Activated CD8-positive, alpha-beta memory T cell treated with anti-CD3 and anti-CD28 coated beads for 4 hours (primary cell): ENCODE measurements around the gene RALGPS2.

Source experiments
- DNase-seq, 2 donors: peaks; one replicate each; pipeline ENCODE4 v3.0.0-alpha.2; 2020; ENCODE audit warnings: low read depth in 2 of 2

The RALGPS2 gene

DNA sequence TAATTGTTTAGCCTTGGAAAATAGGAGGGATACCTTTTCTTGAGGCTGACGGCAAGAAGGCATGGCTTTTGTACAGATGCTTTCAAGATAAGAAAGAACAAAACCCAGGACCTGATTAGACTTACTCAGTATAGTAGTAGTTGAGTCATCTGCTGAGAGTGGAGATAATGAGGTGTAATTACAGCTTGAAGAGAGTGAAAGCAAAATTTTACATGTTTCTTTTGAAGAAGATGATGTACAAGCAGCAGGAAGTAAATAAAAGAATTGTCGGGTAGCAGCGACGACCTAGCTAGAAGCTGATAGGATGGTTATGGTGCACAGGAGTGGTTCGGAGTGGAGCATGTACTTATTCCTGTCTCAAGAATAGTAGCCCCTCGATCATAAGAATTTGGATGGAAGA, 139.3 kb downstream of the RALGPS2 start:
- DNase-seq = no peak

DNA sequence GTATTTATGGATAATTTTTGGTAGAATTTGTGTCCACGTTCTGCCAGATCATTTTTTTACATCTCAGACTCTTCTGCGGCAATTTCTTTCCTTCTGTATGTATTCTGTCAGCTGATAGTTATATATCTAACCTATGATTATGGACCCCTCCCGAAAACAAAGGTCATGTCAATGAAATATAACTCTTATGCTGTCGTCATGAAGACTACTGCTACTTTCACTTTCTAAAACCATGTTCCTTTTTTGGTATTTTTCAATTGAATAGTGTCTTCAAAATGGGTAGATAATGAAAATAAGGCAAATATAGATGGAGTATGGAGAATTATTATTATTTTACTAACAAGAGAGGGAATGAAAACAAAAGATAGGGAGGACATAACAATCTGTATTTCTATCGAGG, 142.6 kb downstream of the RALGPS2 start:
- DNase-seq = no peak

DNA sequence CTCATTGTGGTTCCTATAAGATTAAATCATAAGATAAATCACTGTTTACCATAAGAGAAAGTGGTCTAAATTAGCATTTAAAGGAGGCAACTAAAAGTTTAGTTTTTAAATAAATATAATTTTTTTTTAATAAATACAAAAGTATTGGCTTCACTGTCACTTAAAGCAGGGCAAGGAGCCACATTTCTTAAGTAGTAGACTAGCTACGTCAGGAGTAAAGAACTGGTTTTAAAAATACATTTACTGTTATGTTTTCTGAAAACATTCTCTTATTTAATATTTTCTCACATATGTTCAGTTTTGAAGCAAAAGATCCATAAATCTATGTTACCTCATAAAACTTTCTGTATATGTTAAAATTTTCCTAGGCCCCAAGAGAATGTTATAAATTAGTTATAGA, 143.7 kb downstream of the RALGPS2 start:
- no peak for DNase-seq

DNA sequence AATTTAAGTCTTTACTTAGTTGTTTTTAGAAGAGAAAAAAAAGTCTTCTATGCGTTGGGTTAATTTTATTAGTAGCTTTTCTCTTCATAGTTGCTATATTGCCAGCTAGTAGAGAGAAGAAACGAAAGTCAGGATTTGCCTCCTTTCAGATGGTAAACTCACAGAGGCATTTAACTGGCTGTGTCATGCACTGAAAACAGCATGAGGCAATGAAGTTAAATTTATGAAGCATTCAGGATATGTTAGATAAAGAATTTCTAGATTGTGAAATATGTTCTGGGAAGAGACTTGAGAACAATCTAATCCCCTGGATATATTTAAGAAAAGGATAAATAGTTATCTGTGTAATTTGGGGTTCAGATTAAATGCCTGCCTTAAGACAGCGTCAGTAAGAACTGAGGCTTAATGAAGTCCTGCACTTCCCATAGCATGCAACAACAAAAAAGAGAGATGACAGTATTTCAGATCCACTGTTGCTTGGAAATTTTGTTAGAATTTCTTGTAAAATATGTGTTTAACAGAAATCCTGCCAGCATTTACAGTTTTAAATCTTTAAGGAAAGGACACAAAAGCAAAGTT, 144.2 kb downstream of the RALGPS2 start:
- no peak for DNase-seq

DNA sequence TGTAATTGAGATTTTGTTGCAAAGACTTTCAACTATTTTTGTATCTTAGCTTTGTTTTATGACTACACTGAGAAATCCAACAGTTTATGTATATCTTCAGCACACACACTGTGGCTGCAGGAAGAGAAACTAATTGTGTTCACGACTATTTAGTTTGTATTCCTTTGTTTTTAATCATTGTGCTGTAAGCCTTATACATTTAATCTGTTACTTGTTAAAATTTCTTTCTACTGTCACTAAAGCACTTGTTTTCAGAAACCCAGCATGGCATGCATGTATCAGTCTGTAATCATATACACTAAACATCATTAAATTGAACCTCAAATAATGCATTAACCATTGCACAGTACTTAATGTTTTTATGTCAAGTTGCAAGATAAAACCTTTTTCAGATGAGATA, 145.2 kb downstream of the RALGPS2 start:
- DNase-seq = no peak

DNA sequence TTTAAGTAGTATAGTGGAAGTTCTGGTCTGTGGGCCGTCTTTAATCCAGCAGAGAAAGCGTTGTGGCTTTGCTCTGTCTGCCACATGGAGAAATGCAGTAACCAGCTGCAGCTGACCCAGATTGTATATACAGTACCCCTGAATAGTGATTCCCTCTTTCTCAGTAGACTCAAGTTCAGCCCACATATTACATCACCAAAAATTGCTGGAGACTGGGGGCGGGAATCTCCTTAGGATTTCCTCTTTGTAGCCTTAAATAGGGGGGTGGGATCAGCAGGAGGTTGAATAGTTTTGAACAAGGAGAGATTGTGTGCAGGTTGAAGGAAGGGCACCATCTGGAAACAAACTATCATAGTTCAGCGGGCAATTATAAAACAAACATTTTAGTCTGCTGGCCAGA, 145.9 kb downstream of the RALGPS2 start, which contains the start of gene ANGPTL1:
Gene ANGPTL1 (minus strand): TSS at position 134 of the 400 bp plus-strand sequence. CDS start 5,301 bp downstream, outside the sequence.
- no peak for DNase-seq

DNA sequence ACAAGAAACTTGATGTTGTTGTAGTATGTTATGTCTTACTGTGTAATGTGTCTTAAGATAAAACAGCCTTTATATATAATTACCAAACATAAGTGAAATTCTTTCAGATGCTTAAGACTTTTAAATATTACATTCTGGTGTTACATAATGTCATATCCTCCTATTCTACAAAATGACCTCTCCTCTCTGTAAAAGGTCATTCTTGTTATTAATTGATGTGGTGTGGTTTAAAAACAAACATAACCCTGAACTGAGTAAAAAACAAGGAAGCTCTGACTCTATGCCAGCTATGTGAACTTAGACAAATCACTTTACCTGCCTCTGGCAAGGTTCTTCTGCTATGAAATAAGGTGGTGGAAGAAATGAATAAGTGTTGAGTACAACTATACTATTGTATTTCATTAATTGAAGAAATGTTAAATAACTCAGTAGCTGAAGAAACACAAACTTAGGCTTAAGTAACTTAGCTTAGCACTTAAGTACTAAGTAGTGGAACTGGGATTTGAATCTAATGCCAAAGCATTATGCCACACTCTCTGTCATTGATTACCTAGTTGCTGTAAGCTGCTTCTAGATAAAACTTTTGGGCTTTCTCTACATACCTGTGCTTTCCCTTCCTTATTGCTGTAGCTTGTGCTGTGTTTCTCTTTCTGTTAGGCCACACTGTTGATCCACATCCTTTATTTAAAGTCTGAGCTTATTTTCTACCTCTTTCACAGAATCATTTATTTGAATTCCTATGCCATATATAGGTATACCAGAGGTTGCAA, 146.7 kb downstream of the RALGPS2 start:
- no peak for DNase-seq

DNA sequence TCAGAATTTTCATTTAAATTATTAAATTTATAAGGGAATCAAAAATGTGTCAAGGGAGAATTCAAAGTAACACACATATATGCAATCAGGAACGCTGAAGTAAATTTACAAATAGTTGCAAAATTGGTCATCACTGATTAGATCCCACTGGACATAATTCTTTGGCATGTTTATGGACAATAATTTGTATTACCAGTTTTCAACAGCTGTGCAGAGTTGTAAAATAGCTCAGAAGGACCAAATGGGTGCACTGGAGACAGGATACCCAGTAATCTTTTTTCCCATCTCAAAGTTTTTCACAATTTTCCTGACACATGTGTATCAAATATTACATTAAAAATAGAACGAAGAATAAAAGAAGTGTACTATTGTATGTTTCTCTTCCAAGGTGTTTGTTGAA, 149.9 kb downstream of the RALGPS2 start:
- DNase-seq = no peak

DNA sequence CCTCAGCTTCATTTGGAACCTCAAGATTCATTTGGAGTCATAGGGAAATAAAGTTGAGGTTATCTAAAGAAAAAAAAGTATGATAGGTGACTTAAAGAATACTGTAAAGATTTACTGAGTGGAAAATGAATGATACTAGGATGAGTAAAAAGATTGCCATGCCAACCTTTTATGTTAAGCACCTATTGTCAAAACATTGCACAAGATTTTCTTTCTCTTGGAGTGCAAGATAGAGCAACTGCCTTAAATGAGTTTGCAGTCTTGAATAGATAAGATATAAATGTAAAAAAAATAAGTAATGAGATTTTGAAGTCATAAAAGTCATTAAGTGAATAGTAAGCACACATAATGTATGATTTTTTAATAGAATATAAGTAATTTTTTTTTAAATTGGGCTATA, 150.9 kb downstream of the RALGPS2 start:
- no peak for DNase-seq

DNA sequence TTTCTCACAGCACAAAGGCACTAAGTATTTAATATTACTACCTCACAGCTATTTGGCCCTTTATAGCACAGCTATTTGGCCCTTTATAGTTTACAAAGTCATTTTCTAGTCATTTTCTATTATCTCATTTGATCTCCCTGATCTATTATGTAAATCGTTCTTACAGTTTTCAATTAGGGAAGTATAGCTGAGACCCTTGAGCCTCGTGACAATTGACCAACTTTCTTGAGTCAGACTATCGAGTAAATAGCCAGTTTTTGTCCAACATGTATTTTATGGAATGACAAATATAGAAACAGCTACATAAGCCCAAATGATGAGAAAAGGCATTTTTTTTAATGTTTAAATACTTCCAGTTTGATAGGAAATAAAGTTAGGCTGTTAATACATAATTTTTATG, 152.9 kb downstream of the RALGPS2 start:
- DNase-seq = no peak

DNA sequence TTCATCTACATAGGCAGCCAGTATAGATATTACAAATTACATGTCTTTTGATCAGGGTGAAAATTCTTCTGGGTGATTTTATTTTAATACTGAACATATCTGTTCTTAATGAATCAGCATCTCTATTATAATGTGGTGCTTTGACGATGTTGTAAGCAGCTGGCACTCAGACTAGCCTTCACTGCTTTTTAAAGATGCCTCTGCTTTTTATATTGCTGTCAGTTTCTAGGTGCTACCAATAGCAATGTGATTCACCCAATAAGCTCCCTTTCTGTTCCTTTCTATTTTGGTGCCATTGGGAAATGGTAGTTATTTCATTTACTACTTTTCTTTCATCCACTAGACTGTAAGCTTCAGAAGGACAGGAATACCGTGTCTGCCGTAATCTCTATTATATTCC, 156.9 kb downstream of the RALGPS2 start:
- DNase-seq = no peak

DNA sequence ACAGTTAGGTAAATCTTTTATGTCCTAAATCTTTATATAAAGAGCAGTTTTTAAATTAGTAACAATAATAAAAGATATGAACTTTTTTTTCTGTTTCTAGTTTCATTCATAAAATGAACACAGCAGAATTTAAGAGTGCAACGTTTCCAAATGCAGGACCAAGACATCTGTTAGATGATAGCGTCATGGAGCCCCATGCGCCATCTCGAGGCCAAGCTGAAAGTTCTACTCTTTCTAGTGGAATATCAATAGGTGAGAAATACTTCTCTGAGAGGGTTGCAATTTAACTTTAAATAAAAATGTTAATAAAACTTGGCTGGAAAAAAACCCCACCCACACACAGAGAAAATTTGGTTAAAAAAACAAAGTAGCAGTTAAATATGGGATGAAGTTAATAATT, 160.8 kb downstream of the RALGPS2 start:
- DNase-seq = no peak

DNA sequence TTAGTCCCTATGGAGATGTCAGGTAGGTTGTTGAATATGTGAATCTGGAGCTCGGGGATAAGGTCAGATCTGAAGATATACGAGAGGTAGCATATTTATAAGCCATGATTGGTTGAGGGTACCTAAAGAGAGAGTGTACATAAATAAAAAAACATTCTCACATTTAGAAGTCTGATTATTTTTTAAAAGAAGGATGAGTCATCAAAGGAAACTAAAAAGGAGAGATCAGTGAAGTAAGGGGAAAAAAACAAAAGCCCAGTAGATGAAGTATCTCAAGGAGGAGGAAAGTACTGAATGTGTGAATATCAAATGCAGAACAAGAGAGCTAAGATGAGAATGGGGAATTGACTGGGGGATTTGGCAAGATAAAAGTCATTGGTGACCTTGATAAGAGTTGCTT, 161.5 kb downstream of the RALGPS2 start:
- no peak for DNase-seq

DNA sequence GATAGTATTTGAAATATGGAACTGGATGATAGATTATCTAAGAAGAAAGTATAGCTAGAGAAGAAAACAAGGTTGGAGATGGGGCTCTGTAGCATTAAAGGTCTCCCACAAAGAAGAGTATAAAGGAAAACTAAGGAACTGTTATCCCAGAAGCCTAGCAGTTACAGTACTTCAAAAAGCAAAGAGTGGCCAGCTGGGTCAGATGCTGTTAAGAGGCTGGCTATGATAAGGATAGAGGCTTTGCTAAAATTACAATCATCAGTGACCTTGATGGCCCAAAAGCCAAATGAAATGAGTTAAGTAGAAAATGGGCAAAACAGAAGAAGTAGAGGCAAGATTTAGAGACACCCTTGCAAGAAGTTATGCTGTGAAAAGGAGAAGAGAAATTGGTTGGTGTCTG, 170.9 kb downstream of the RALGPS2 start:
- DNase-seq = no peak

DNA sequence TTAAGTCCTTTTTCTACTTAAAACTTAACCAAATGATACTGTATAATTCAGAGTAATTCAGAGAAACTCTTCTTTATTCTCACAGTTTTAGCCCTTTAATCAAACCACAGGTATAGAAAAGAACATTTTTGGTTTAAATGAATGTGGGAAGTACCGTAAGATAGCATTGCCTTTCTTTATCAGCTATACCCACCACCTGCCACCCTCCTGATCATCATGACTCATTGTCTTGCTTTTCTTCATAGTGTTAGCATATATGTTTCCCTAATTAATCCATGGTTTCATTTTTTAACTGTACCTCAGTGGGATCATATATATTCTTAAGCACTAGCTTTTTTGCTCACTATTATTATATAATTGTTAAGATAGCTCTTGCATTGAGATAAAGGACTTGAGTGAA, 173.4 kb downstream of the RALGPS2 start:
- no peak for DNase-seq

DNA sequence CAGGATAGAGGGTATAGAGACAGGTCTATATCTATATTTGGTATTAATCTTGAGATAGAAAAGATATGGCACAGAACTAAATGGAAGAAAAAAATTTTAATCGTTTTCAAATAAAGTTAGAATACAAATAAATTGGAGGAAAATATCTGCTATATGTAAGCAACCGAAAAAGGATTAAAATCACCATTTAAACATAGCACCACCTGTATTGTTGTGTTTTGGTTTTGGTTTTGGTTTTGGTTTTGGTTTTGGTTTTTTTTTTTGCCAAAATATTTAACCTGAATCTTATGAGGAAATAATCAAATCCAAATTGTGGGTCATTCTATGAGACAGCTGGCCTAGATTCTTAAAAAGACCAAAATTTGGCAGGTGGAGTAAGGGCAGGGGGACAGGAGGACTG, 174.4 kb downstream of the RALGPS2 start:
- DNase-seq = no peak

DNA sequence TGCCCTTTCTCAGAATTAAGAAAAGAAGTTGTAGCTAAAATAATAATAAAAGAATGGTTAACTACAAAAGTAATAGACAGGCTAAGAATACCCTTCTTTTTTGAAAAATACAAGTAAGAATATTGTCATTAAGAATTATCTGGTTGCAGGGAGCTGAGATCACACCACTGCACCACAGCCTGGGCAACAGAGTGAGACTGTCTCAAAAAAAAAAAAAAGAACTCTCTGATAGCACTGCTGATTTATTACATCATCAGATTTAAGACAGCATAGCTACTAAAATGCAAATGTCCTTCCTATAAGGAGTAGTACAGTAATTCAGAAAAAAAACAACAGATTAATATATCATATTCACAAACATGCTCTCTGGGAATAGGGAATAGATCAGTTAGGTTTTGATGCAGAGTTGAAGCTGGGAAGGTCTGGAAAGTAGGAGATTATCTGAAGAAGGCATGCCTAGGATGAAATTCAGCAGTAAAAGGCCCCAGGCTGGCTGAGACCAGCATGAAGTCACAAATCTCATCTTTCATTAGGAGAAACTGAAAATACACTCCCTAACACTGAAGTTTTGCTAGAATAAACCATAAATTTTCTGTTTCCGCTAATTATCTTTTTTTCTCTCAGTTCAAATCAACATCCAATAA, 176.6 kb downstream of the RALGPS2 start:
- no peak for DNase-seq

DNA sequence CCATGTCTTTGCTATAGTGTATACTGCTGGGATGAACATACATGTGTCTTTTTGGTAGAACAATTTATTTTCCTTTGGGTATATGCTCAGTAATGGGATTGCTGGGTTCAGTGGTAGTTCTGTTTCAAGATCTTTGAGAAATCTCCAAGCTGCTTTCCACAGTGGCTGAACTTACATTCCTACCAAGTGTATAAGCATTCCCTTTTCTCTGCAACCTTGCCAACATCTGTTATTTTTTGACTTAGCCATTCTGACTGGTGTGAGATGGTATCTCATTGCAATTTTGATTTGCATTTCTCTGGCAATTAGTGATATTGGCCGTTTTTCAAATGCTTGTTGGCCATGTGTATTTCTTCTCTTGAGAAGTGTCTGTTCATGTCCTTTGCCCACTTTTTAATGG, 183.3 kb downstream of the RALGPS2 start:
- no peak for DNase-seq

DNA sequence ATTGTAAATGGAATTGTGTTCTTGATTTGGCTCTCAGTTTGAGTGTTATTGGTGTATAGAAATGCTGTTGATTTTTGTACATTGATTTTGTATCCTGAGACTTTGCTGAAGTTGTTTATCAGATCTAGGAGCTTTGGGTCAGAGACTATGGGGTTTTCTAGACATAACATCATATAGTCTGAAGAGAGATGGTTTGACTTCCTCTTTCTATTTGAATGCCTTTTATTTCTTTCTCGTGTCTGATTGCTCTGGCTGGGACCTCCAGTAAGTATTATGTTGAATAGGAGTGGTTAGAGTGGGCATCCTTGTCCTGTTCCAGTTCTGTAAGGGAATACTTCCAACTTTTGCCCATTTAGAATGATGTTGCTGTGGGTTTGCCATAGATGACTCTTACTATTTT, 185.0 kb downstream of the RALGPS2 start:
- no peak for DNase-seq

DNA sequence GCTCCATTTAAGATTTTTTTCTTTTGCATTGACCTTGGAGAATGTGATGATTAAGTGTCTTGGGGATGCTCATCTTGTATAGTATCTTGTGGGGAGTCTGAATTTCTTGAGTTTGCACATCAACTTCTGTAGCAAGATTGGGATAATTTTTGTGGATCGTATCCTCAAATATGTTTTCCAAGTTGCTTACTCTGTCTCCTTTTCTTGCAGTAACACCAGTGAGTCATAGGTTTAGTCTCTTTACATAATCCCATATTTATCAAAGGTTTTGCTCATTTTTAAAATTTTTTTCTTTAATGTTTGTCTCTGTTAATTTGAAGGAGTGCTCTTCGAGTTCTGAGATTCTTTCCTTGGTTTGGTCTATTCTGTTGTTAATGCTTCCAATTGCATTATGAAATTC, 187.6 kb downstream of the RALGPS2 start:
- no peak for DNase-seq

DNA sequence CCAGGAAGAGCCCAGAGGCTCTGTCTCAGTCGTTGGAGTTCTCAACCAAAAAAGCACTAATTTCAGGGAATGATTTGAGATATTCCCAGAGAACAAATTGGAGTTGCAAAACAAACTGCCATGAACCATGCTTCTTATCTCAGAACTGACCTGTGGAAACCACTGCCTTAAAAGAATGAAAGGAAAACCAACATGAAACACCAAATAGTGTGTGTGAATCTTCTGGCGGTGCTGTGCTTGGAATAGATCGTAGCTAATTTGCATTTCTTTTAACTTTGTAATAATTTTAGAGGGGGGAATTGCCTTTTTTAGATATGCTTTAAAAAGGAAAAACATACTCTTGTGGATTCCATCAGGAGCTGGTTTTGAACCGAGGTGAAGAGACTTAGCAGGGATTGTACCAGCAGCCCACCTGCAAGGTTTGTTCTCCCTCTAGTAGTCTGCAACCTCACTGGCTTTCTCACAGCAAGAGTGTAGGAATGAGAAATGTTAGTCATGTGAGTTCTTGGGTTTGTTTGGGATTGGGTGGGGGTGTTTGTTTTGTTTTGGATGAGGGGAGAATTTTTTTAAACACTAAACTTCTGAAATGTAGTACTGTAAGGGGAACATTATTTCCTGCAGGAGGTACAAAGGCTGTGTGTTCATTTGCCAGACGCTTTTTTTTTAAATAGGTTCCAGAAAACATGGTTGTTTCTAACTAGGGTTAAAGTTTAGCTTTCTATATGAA, 191.6 kb downstream of the RALGPS2 start:
- no peak for DNase-seq

DNA sequence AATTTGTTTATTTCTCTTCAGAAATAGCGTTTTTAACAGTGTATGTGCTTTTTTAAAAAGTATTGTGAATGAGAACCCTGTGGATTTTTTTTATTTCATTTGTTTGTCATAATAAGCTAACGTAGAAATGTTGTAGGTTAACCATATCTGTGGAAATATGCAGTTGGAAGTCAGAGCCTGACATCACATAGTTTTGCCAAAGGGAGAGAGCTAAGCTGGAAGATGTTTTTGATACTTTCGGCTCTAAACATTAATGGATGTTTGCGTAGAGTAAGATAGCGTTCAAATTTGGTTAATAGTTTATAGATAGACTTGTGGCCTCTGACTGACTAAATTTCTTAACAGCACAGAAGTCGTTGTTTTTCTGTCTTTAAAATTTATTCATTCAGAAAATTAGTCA, 193.3 kb downstream of the RALGPS2 start:
- no peak for DNase-seq

DNA sequence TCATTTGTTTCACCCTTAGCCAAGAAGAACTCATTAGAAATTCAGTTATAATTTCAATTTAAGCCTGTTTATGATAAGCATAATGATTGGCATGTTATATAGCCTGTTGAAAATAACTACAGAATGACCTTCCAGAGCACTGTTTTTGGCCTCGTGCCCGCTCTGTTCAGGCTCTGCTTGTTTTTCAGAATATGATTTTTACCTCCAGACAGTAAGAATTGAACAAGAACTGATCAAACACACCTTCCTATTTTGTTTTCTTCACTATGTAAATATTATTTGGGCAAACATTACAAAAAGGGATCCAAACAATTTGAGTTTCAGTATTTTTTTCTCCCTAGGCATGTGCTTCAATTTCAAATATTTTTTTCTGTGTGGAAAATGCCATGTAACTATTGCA, 193.9 kb downstream of the RALGPS2 start:
- no peak for DNase-seq
